Astrocyte of the hippocampus (primary cell): ENCODE data around the gene CDC37.
"Not testable (repeated sequence)": the region's sequence is repeated elsewhere in the genome, so short reads cannot be mapped to it uniquely, and the experiment has no call there.

Experiments used
- DNase-seq: peaks from one replicate; pipeline ENCODE4 v3.0.0; 2011; ENCODE audit warnings: low read depth, low spot score

CDC37 gene

GRCh38 chr19:10395003-10395402 lies 8.3 kb downstream of the CDC37 start:
- no peak for DNase-seq

DNA sequence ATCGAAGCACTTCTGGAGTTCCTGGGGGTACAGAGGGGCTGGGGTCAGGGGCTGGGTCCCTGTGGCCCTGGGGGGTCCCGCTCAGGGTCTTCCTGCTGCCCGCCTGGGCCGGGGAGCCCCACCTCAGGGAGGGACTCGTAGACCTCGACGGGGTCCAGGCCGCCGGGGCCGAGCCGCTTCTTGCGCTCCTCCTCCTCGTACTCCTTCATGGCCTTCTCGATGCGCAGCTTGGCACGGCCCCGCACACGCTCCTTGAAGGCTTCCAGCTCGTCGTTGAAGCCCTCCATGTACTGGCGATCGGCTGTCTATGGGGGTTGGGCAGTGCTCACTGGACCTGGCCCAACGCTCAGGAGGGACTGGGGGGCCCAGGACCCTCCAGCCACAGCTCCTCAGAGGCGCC lies 10.2 kb downstream of the CDC37 start:
- DNase-seq: no peak

- no peak for DNase-seq
Measured at GRCh38 chr19:10392120-10392519, 11.2 kb downstream of the CDC37 start.

- peak; percentile 80 for DNase-seq
Measured at GRCh38 chr19:10390652-10391286, 12.6 kb downstream of the CDC37 start.

GRCh38 chr19:10389863-10390262 lies 13.5 kb downstream of the CDC37 start:
- DNase-seq: peak; percentile 14

DNA sequence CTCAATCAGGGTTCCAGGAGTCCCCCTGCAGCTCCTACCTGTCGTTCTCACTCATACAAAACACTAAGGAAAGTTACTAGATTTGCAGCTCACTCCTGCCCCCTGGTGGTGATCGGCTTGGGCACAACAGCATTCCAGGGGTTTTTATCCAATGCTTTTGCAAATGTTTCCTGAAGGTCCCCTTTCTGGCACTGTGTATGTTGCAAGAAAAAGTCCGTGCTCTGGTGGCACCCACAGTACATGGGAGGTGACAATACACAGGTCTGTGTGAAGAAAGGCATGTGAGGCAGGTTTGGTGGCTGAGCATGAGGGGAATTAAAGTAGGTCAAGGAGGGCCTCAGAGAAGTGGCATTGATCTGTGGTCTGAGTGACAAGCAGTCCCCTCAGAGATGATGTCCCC lies 14.4 kb downstream of the CDC37 start:
- peak; percentile 86 for DNase-seq

DNA sequence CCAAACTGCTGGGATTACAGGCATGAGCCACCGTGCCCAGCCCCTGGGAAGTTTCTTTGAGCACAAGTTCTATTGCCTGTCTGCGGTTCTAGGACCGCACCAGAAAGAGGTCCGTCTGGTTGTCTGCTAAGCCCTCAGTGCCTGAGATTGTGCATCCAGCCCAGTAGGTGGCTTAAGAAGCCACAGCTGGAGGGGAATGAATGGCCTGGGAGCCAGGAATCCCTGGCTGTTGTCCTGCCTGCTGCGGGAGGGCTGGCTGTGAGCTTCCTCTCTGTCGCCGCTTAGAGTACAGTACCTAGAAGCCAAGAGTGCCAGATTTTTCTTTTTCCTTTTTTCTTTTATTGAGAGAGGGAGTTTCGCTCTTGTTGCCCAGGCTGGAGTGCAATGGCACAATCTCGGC lies 18.8 kb downstream of the CDC37 start:
- DNase-seq: no peak

- DNase-seq: not testable (repeated sequence)
Measured at GRCh38 chr19:10383223-10383499, 20.2 kb downstream of the CDC37 start.

DNA sequence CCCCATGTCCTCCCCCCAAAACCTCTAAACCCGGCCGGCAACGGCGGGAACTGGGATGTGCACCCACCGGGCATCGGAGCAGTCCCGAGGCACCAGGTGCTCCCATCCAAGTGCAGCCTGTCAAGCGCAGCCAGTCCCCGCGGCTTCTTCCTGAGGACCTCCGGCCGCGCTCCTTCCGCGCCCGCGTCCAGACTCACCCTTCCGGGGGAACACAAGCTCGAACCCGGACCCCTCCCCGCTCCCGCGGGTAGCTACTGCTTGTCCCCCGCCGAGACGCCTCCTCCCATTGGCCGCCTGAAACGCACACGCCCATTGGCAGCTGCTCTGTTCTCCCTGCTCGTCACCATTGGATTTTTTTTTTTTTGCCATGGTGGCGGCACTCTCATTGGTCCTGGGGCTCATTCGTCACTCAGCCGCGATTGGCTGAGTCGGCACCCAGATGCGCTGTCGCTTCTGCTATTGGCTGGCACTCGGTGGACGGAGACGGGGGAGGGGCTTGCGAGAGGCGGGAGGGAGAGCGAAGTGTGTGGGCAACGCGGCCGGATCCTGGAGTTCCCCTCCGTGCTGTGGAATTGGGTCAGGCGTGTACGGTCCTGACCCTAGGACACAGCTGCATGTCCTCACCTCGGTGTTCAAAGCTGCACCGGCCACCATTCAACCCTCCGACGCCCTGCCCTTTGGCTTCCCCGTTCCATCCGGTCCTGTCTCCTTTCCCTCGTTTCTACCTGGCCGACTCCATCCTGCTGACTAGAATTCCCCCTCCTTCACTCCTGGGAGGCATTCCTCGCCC lies 22.8 kb downstream of the CDC37 start, which contains the start of gene TYK2:
Gene TYK2 (minus strand): TSS at position 260 of the 790 bp plus-strand sequence. CDS start 2,166 bp downstream, outside the sequence.
- DNase-seq: peak; percentile 99

GRCh38 chr19:10379880-10380312 lies 23.4 kb downstream of the CDC37 start:
- peak; percentile 11 for DNase-seq

DNA sequence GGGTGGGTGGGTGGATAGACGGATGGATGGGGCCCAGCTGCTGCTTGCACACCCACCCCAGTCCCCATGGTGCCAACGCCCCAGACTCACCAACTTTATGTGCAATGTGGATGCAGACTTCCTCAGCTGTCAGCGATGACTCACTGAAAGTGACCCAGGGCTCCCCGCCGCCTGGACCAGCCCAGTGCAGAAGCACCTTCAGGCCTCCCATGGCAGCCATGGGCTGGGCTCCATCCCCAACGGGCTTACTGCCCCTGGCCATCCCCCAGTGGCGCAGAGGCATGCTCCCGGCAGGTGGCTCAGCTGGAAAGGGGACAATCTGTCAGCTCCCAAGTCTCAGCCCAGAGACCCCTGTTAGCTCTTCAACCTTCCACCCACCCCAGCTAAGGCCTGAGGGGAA lies 25.2 kb downstream of the CDC37 start:
- DNase-seq: no peak

GRCh38 chr19:10377140-10377640 lies 26.2 kb downstream of the CDC37 start:
- DNase-seq: not testable (repeated sequence)

DNA sequence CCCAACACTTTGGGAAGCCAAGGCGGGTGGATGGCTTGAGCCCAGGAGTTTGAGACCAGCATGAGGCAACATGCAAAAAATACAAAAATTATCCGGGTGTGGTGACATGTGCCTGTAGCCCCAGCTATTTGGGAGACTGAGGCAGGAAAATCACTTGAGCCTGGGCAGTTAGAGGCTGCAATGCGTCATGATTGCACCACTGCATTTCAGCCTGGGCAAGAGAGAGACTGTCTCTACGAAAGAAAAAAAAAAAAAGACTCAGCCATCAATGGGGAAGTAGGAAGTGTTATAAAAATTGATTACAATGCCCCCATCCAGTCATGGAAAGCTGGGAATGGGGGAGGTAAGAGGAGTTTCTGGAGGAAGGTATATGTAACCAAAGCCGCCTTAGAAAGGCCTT lies 28.4 kb downstream of the CDC37 start:
- no peak for DNase-seq

DNA sequence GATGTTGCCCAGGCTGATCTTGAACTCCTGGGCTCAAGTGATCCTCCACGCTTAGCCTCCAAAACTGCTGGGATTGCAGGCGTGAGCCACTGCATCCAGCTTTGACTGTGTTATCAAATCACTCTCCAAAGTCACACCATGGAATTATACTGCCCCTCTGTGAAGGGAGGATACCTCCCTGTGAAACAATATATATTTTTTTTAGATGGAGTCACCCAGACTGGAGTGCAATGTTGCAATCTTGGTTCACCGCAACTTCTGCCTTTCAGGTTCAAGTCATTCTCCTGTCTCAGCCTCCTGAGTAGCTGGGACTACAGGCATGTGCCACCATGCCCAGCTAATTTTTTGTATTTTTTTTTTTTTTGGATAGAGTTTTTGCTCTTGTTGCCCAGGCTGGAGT lies 30.7 kb downstream of the CDC37 start:
- DNase-seq: no peak

- no peak for DNase-seq
Measured at GRCh38 chr19:10368101-10368803, 35.1 kb downstream of the CDC37 start.

DNA sequence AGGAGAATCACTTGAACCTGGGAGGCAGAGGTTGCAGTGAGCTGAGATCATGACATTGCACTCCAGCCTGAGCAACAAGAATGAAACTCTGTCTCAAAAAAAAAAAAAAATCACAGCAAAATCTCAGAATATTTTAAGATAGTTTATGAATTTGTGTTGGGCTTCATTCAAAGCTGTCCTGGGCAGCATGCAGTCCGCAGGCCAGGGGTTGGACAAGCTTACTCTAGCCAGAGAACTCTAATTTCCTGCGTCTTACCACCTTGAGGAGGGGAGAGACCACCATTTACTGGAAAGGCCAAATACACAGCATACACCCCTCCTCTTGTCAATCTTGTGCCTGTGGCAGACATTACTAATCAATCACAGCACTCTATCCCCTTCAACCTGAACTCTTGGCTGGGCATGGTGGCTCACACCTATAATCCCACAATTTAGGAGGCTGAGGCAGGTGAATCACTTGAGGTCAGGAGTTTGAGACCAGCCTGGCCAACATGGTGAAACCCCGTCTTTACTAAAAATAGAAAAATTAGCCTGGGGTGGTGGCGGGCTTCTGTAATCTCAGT lies 36.3 kb downstream of the CDC37 start:
- DNase-seq: not testable (repeated sequence)

GRCh38 chr19:10365518-10365917 lies 37.8 kb downstream of the CDC37 start:
- no peak for DNase-seq

DNA sequence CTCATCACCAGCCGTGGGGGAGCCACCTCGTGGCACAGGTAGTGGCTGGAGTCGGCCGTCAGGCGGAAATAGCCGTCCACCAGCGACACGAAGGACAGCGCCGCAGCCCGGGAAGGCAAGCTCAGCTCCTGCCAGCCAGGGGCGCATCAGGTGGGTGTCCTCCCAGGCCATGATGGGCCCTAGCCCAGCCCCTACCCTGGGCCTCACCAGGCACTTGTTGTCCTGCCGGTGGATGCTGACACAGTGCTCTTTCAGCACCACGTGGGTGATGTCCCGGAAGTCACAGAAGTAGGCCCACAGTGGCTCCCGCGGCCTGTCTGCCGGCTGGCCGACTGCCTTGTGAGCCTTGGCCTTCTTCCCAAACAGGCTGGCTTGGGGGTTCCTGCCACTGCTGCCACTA lies 38.7 kb downstream of the CDC37 start:
- no peak for DNase-seq

DNA sequence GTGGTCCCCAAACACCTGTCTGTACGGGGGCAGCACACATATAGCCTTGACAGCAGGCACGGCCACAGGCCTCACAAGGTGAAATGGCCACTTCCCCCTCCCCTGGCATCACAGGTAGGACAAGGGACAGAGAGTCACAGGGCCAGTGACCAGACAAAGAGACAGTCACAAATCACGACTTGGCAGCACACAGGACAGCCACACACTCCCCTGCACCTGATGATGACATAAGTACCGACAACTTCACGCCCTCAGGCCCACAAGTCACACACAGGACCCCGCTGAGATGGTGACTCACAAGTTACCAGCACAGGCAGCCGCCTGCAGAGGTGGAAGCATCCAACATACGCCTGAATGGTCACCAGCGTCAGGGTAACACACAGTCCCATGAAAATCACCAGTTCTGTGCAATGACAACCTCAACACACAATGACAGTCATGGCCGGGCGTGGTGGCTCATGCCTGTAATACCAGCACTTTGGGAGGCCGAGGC lies 39.5 kb downstream of the CDC37 start:
- DNase-seq: peak; percentile 66

DNA sequence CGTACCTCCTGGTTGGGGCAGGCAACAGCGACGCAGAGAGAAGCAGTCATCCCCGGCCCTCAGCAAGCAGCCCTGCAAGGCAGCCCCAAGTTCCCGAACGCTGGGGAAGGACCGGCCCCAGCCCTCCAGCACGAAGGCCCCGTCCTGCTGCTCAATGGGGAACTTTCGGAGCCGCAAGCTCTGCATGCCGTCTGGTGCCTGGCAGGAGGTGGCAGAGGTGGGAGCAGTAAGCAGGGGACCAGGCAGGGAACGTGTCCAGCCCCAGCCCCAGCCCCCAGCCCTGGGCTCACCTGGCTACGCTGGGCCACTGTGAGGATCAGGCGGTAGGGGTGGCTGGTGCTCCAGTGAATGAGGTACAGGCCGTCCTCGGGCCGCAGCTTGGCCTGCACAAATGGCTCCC lies 41.1 kb downstream of the CDC37 start:
- DNase-seq: no peak

DNA sequence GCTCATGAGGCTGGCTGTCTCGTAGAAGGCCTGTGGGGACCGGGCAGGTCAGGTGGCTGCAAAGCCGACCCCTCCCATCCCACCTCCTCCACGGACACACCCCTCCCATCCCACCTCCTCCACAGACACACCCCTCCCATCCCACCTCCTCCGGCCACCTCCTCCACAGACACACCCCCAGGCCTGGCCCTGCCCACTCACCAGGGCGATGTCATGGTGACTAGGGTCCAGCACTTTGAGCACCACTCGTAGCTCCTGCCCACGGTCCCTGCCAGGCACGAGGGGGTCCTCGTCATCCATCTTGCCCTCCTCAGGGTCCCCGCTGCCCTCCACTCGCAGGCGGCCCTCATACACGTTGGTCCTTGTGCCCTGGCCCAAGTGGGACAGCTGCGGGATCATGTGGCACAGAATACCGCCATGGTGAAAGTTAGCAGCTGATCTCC lies 41.8 kb downstream of the CDC37 start:
- DNase-seq: no peak

DNA sequence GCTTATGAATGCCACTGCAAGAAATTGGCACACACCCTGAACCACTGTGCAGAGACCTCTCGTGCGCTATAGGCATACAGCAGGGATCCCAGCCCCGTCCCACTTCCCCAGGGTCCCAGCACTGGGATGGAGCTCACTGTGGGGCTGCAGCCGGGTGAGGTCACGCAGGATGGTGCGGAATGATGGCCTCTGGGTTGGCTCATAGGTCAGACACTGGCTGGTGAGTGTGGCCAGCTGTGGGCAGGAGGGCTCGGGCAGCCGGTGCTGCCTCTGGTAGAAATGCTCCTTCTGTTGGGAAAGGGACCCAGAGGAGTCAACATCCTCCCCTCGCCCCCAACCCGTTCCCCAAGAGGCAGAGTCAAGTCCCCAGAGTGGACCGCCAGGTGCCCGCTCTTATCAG lies 46.9 kb downstream of the CDC37 start:
- no peak for DNase-seq
